IPS-18a (cell line): ENCODE data around the gene PPP4R3A.

Experiments
- H3K27ac ChIP-seq: one replicate; pipeline ENCODE4 v1.5.1; 2013; ENCODE audit warnings: low read length
- H3K27me3 ChIP-seq: one replicate; pipeline ENCODE4 v1.6.1; 2013; ENCODE audit warnings: mild to moderate bottlenecking, low read length; ENCODE audit not compliant: control insufficient read depth, insufficient read depth
- H3K36me3 ChIP-seq: one replicate; pipeline ENCODE4 v1.6.1; 2013; ENCODE audit warnings: low read depth, low read length; ENCODE audit not compliant: control insufficient read depth
- H3K4me1 ChIP-seq: one replicate; pipeline ENCODE4 v1.6.1; 2013; ENCODE audit warnings: low read depth, low read length; ENCODE audit not compliant: control insufficient read depth
- H3K4me3 ChIP-seq: one replicate; pipeline ENCODE4 v1.5.1; 2013; ENCODE audit warnings: low read length
- H3K9ac ChIP-seq: one replicate; pipeline ENCODE4 v1.6.1; 2013; ENCODE audit warnings: mild to moderate bottlenecking, low read length, moderate library complexity
- H3K9me3 ChIP-seq: one replicate; pipeline ENCODE4 v1.6.1; 2013; ENCODE audit warnings: low read depth, low read length; ENCODE audit not compliant: control insufficient read depth

The PPP4R3A gene

GRCh38 chr14:91520138-91520537 lies 10.0 kb upstream of the PPP4R3A start:
- no peaks in the 10 kb centered on the region for H3K36me3 ChIP-seq
- no peak overlapping the region for H3K9ac ChIP-seq
- no peaks in the 10 kb centered on the region for H3K4me1 ChIP-seq
- H3K4me3 ChIP-seq = no peak overlapping the region
- H3K9me3 ChIP-seq = no peaks in the 10 kb centered on the region
- H3K27ac ChIP-seq = no peak overlapping the region
- H3K27me3 ChIP-seq = no peaks in the 10 kb centered on the region

- H3K27me3 ChIP-seq = no peaks in the 10 kb centered on the region
- no peaks in the 10 kb centered on the region for H3K36me3 ChIP-seq
- H3K27ac ChIP-seq = no peak overlapping the region
- no peak overlapping the region for H3K4me3 ChIP-seq
- no peak overlapping the region for H3K9ac ChIP-seq
- no peaks in the 10 kb centered on the region for H3K4me1 ChIP-seq
- H3K9me3 ChIP-seq = no peaks in the 10 kb centered on the region
These were observed 9.3 kb upstream of the PPP4R3A start for GRCh38 chr14:91519239-91520036.

- Histone ChIP-seq H3K9ac (no peak overlapping the region), H3K4me1 (no peaks in the 10 kb centered on the region), H3K36me3 (no peaks in the 10 kb centered on the region), H3K4me3 (no peak overlapping the region), H3K9me3 (no peaks in the 10 kb centered on the region), H3K27me3 (no peaks in the 10 kb centered on the region), H3K27ac (no peak overlapping the region)
These were observed 6.7 kb upstream of the PPP4R3A start for GRCh38 chr14:91516663-91517388.

- Histone ChIP-seq H3K27ac (no peak overlapping the region), H3K36me3 (no peaks in the 10 kb centered on the region), H3K4me3 (no peak overlapping the region), H3K27me3 (no peaks in the 10 kb centered on the region), H3K4me1 (peaks cover 3% of the 10 kb centered on the region), H3K9me3 (no peaks in the 10 kb centered on the region), H3K9ac (no peak overlapping the region)
These were observed 5.9 kb upstream of the PPP4R3A start for GRCh38 chr14:91515979-91516378.

GRCh38 chr14:91511043-91511383 lies 903 bp upstream of the PPP4R3A start:
- Histone ChIP-seq H3K9me3 (no peaks in the 10 kb centered on the region), H3K4me1 (peaks cover 9% of the 10 kb centered on the region), H3K27me3 (no peaks in the 10 kb centered on the region), H3K27ac (peak overlapping the region; percentile 78), H3K9ac (peak overlapping the region; percentile 97), H3K36me3 (peaks cover 14% of the 10 kb centered on the region), H3K4me3 (peak overlapping the region; percentile 94)

GRCh38 chr14:91509878-91510170 lies 286 bp downstream of the PPP4R3A start:
- peaks cover 14% of the 10 kb centered on the region for H3K36me3 ChIP-seq
- H3K4me3 ChIP-seq = peak overlapping the region; percentile 94
- H3K27me3 ChIP-seq = no peaks in the 10 kb centered on the region
- peak overlapping the region; percentile 89 for H3K27ac ChIP-seq
- peak overlapping the region; percentile 97 for H3K9ac ChIP-seq
- no peaks in the 10 kb centered on the region for H3K9me3 ChIP-seq
- peaks cover 9% of the 10 kb centered on the region for H3K4me1 ChIP-seq

GRCh38 chr14:91509083-91509877 lies 830 bp downstream of the PPP4R3A start:
- Histone ChIP-seq H3K27me3 (no peaks in the 10 kb centered on the region), H3K36me3 (peaks cover 18% of the 10 kb centered on the region), H3K9me3 (no peaks in the 10 kb centered on the region), H3K4me1 (peaks cover 9% of the 10 kb centered on the region), H3K9ac (peak overlapping the region; percentile 97), H3K27ac (peak overlapping the region; percentile 73), H3K4me3 (peak overlapping the region; percentile 94)

- Histone ChIP-seq H3K36me3 (peaks cover 19% of the 10 kb centered on the region), H3K9me3 (no peaks in the 10 kb centered on the region), H3K27ac (no peak overlapping the region), H3K27me3 (no peaks in the 10 kb centered on the region), H3K9ac (peak overlapping the region; percentile 97), H3K4me1 (peaks cover 9% of the 10 kb centered on the region), H3K4me3 (peak overlapping the region; percentile 94)
These were observed 2.0 kb downstream of the PPP4R3A start for GRCh38 chr14:91508105-91508504.

GRCh38 chr14:91506226-91506625 lies 3.9 kb downstream of the PPP4R3A start:
- peaks cover 8% of the 10 kb centered on the region for H3K4me1 ChIP-seq

GRCh38 chr14:91503000-91503504 lies 7.1 kb downstream of the PPP4R3A start:
- Histone ChIP-seq H3K27me3 (no peaks in the 10 kb centered on the region), H3K9ac (no peak overlapping the region), H3K9me3 (no peaks in the 10 kb centered on the region), H3K36me3 (peaks cover 23% of the 10 kb centered on the region), H3K27ac (no peak overlapping the region), H3K4me1 (peaks cover 4% of the 10 kb centered on the region), H3K4me3 (no peak overlapping the region)

More at GRCh38 chr14:91506226-91506625, 3.9 kb downstream of the PPP4R3A start:
- Histone ChIP-seq H3K9ac (no peak overlapping the region), H3K27ac (no peak overlapping the region), H3K27me3 (no peaks in the 10 kb centered on the region), H3K4me3 (no peak overlapping the region), H3K9me3 (no peaks in the 10 kb centered on the region), H3K36me3 (peaks cover 22% of the 10 kb centered on the region)
